MCF 10A (cell line): ENCODE measurements around the gene CNTNAP2. TPM values are rescaled to one million over a fixed set of nuclear protein-coding genes. Genes with fewer than 3 reads are reported as not detected.

Experiments used
- BruUV-seq: library from RNA; stranded (reverse); fragments of 400-500 nt; replicated peaks from 2 replicates; lab custom pipeline; 2021; lab: Mats Ljungman, UMichigan
- CTCF ChIA-PET: fragments of 300-600 bp; sonication (Branson Sonifier 250); formaldehyde crosslinking; extraction: SDS; loops from one replicate; lab custom pipeline; 2021; ENCODE audit warnings: antibody characterized with exemption, inconsistent platforms; lab: Yijun Ruan, JAX
- POLR2A ChIA-PET: fragments of 300-600, 350-650 bp; sonication (Branson Sonifier 250); formaldehyde crosslinking; extraction: SDS; loops from one replicate; lab custom pipeline; 2020; ENCODE audit warnings: antibody characterized with exemption, inconsistent platforms; lab: Yijun Ruan, JAX
- DNase-seq: peaks from one replicate; pipeline ENCODE4 v3.0.0-alpha.2; 2018; ENCODE audit not compliant: unreplicated experiment
- H3K27ac Mint-ChIP-seq: one replicate; pipeline ENCODE4 v1.8.0; 2022; ENCODE audit warnings: mild to moderate bottlenecking, low read depth, mixed read lengths; ENCODE audit not compliant: unreplicated experiment
- H3K27me3 Mint-ChIP-seq: one replicate; pipeline ENCODE4 v1.8.0; 2022; ENCODE audit warnings: mixed read lengths; ENCODE audit not compliant: insufficient read depth, unreplicated experiment
- H3K36me3 Mint-ChIP-seq: one replicate; pipeline ENCODE4 v1.8.0; 2022; ENCODE audit warnings: mild to moderate bottlenecking, moderate library complexity, mixed read lengths; ENCODE audit not compliant: insufficient read depth, unreplicated experiment
- H3K4me1 Mint-ChIP-seq: one replicate; pipeline ENCODE4 v1.8.0; 2022; ENCODE audit warnings: mixed read lengths; ENCODE audit not compliant: insufficient read depth, unreplicated experiment
- H3K4me3 Mint-ChIP-seq: one replicate; pipeline ENCODE4 v1.8.0; 2022; ENCODE audit warnings: mild to moderate bottlenecking, moderate library complexity, mixed read lengths; ENCODE audit not compliant: unreplicated experiment
- H3K9me3 Mint-ChIP-seq: one replicate; pipeline ENCODE4 v1.8.0; 2022; ENCODE audit warnings: mixed read lengths; ENCODE audit not compliant: unreplicated experiment
- intact Hi-C: fragments of 100-400 bp; cut with micrococcal nuclease; formaldehyde crosslinking; loops from 2 replicates; pipeline ENCODE4 v1.14.1; 2022
- total RNA-seq: library from RNA; stranded (reverse); gene quantifications from 2 replicates; pipeline ENCODE4 v1.2.3, GENCODE V29; 2022
- TF ChIP-seq, protein P1 (sequence below): fragments of 200-600 bp; IDR thresholded peaks from one replicate; pipeline ENCODE4 v1.8.0; 2022; ENCODE audit warnings: antibody characterized with exemption, mild to moderate bottlenecking; ENCODE audit not compliant: unreplicated experiment

The CNTNAP2 gene
- total RNA-seq, 1 experiment from 2014 or later, result 1.1 TPM

DNA sequence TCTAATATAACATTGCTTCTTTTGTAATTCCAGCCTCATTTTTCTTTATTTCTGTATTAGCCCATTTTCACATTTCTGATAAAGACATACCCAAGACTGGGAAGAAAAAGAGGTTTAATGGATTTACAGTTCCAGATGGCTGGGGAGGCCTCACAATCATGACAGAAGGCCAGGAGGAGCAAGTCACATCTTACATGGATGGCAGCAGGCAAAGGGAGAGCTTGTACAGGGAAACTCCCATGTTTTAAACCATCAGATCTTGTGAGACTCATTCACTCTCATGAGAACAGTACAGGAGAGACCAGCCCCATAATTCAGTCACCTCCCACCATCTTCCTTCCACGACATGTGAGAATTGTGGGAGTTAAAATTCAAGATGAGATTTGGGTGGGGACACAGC lies 510.3 kb downstream of the CNTNAP2 start:
- Mint-ChIP-seq H3K27me3 (no peaks in the 10 kb centered on the region), H3K27ac (no peak overlapping the region), H3K4me3 (no peak overlapping the region), H3K36me3 (no peaks in the 10 kb centered on the region), H3K4me1 (no peaks in the 10 kb centered on the region), H3K9me3 (no peaks in the 10 kb centered on the region)
- DNase-seq, result no peak
- intact Hi-C loops, result no loop called here
- TF ChIP-seq, protein P1, sequence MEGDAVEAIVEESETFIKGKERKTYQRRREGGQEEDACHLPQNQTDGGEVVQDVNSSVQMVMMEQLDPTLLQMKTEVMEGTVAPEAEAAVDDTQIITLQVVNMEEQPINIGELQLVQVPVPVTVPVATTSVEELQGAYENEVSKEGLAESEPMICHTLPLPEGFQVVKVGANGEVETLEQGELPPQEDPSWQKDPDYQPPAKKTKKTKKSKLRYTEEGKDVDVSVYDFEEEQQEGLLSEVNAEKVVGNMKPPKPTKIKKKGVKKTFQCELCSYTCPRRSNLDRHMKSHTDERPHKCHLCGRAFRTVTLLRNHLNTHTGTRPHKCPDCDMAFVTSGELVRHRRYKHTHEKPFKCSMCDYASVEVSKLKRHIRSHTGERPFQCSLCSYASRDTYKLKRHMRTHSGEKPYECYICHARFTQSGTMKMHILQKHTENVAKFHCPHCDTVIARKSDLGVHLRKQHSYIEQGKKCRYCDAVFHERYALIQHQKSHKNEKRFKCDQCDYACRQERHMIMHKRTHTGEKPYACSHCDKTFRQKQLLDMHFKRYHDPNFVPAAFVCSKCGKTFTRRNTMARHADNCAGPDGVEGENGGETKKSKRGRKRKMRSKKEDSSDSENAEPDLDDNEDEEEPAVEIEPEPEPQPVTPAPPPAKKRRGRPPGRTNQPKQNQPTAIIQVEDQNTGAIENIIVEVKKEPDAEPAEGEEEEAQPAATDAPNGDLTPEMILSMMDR, result no peak
- CTCF ChIA-PET, result no interaction called here
- BruUV-seq, result no TSS peak
- POLR2A ChIA-PET, result no interaction called here

DNA sequence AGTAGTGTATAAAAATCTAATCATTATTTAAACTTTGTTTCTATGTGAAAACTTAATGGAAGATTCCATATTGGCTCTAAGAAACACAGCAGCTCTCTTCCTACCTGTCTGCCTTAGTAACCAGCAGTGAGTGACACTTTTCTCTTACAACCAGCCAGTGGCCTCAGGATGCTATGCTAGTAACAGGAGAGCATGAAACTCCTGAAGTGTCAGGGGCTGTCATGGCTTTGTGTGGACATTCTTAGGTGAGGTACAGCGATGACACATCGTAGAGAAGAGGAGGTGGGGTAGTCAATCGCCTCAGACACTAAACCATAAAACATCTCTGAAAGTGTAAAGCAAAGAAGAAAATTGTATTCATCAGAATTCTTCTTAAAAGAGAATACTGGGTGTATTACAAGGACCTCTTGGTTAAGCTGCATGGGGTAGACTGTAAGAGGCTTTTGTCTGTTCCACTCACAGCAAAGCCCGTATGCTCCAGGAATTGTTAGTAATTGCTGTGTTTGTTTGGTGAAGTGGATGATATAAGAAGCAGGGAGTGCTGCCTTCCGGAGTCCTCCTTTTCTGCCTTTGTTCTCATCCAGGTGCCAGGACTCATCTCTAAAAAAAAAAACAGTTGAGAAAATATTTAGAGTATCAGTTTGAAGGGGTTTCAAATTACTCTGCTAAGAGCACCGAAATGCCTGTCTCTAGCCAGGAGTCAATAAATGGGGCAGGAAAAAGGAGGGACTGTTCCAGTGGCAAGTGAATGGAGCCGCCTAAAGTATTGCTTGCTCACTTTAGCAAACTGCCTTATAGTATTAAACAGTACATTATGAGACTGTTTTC lies 518.8 kb downstream of the CNTNAP2 start:
- no peak overlapping the region for H3K4me3 Mint-ChIP-seq
- no TSS peak for BruUV-seq
- ChIA-PET CTCF (no interaction called here), POLR2A (no interaction called here)
- H3K4me1 Mint-ChIP-seq, result no peaks in the 10 kb centered on the region
- no peaks in the 10 kb centered on the region for H3K9me3 Mint-ChIP-seq
- TF ChIP-seq, protein P1, result no peak
- no peak overlapping the region for H3K27ac Mint-ChIP-seq
- no peaks in the 10 kb centered on the region for H3K36me3 Mint-ChIP-seq
- intact Hi-C loops, result no loop called here
- no peak for DNase-seq
- H3K27me3 Mint-ChIP-seq, result peaks cover 42% of the 10 kb centered on the region

DNA sequence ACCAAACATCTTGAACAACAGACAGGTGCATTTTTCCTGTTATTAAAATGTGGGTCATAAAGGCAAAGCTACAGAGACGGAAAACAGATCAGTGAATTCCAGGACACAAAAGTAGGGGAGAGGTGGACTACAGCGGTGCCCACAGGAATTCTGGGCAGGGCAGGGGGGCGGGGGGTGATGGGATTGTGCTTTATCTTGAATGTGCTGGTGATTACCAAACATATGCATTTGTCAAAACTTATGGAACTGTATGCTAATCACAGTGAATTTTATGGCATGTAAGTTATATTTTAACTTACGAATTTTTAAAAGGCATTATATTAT lies 519.4 kb downstream of the CNTNAP2 start:
- H3K4me3 Mint-ChIP-seq, result no peak overlapping the region
- CTCF ChIA-PET, result no interaction called here
- POLR2A ChIA-PET, result no interaction called here
- no peaks in the 10 kb centered on the region for H3K4me1 Mint-ChIP-seq
- H3K27me3 Mint-ChIP-seq, result peaks cover 48% of the 10 kb centered on the region
- intact Hi-C loops, result no loop called here
- no peaks in the 10 kb centered on the region for H3K36me3 Mint-ChIP-seq
- no peak overlapping the region for H3K27ac Mint-ChIP-seq
- no TSS peak for BruUV-seq
- TF ChIP-seq, protein P1, result no peak
- no peaks in the 10 kb centered on the region for H3K9me3 Mint-ChIP-seq
- no peak for DNase-seq

DNA sequence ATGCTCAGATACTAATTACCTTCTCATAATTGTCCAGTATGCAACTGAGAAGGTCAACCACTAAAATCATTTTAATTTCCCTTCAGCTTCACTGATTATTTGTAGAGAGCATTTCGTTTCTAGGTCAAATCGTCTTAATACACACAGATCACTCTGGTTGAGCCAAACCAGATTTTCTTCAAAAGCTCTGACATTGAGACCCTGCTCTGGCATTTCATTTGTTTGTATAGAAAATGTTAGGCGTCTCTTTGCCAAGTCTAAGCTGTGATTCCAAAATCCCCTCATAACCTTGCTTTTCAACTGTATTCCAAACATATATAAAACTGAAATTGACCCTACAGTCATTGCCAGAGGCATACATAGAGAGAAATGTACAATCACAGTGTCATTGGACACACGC lies 520.0 kb downstream of the CNTNAP2 start:
- BruUV-seq, result no TSS peak
- Mint-ChIP-seq H3K4me3 (no peak overlapping the region), H3K27ac (no peak overlapping the region), H3K9me3 (no peaks in the 10 kb centered on the region), H3K27me3 (peaks cover 50% of the 10 kb centered on the region), H3K36me3 (no peaks in the 10 kb centered on the region), H3K4me1 (no peaks in the 10 kb centered on the region)
- ChIA-PET POLR2A (no interaction called here), CTCF (no interaction called here)
- TF ChIP-seq, protein P1, result no peak
- DNase-seq, result no peak
- intact Hi-C loops, result no loop called here
